GM19452 (cell line): ENCODE data around the gene ATP8B4.

Experiments
- ATAC-seq: cut with Tn5 transposase; IDR thresholded peaks from one replicate; pipeline ENCODE4 v1.9.1; 2021; ENCODE audit not compliant: unreplicated experiment

Gene ATP8B4

DNA sequence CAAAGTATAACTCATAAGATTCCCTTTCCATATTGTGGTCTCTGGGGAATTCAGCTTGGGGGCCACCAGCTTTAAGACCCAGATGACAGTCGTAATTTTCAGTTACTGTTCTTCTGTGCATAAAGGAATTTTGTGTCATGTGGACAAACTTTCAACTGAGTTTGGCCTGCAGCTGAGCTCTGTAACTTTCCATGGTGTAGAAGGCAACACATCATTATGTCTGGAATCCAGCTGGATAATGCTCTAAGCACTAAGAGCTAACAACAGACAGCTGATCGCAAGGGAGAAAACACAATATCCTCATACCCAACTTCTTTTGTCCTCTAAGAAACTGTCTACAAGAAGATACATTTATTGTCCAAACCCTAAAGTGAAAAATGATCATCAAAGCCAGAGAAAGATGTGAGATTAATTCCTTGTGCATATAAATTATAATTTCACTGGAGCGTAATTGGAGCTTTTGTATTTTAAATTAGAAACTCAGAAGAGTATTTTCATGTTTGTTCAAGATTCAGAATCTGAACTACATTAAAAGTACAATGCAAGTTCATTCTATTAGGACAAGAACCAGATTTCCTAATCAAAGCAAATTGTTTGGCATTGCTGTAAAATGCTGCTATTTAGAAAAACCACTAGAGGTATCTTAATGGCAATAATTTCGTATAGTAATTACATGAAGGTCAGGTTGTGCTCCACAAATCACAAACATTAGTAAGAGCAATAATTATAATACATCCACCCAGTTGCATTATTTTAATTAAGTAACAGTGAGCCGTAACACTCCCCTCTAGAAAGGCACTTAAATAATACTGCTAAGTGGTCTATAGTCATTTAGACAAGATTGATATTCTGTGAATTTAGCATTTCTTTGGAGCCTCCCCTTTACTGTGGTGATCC is 218.8 kb downstream of the ATP8B4 start:
- no peak for ATAC-seq

DNA sequence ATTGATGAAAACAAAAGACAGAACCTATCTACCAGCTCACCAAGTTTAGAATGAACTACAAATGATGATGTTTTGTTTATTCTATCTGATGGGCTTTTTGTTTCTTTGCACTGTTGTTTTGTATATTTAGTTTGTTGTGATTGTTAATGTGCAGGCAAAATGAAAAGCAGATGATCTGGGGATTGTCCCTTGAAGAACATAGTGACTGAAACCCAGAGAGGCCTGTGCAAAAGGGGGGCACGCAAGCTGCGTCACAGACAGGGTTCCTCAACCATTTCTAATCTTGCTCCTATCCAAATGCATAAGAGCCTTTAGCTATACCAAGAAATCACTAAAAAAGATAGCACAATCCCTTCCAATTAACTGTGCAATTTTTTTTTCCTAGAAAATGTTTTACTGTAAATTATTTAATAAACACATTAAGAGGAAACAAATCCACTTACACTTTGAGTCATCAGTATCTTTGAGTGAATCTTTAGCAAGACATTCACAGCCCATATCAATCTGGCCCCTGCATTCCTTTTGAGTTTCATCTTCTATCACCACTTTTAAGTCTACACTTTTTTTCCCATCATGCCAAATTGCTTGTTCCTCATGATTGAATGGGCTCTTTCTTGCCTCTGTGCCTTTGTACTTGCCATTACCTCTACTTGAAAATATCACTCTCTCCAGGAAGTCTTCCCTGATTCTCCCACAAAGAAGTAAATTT is 220.3 kb downstream of the ATP8B4 start:
- no peak for ATAC-seq

DNA sequence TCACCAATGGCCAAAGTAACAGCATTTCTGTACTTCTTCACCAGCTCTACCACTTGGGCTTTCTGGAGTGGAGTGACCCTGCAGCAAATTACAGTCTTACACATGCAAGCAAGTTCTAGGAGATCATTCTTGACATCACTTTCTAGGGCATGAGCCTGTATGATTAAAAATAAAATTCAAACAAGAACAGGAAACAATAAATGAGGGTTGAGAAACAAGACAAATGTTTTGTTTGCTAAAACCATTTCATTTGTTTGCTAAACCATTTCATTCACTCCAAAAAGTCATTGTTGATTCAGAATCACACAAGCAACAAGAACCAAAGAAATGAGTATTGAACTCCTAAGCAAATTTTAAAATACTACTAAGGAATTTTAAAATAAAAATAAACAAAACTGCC is 220.9 kb downstream of the ATP8B4 start:
- ATAC-seq, result no peak

DNA sequence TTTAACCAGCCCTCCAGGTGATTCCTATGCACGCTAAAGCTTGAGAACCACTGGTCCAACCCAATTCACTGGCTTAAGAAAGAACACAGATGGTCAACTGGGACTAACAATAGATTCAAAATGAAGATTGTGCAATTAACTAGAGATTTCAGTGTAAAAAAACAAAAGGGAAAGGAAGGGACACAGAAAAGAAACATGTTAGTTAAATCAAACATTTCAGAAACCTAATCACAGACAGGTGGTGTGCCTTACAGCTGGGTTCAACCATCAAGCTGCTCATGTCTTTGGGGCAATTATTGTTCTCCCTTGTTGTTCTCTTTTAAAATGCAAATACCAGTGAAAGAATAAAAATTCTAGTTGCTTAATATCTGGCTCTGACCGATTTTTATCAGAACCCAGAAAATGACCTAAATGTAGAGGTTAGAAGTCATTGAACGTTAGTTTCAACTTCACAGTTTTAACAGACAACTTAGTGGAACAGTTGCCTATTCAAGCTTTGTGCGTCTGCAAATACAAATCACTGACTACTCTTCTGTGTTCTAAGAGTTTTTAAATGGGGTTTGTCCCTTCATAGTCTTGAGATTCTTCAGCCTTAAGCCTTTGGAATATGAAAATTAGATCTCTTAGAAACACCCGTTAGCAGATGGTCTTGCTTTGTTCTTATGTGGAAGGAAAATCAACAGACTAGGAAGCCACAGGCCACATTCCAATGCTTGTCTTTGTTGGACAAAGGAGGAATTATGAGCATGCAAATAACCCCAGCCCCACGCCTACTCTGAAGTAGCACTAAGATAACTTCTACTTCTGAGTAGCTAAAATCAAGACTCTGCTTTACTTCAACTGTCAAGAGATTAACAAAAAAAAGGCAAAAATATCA is 223.4 kb downstream of the ATP8B4 start:
- no peak for ATAC-seq

DNA sequence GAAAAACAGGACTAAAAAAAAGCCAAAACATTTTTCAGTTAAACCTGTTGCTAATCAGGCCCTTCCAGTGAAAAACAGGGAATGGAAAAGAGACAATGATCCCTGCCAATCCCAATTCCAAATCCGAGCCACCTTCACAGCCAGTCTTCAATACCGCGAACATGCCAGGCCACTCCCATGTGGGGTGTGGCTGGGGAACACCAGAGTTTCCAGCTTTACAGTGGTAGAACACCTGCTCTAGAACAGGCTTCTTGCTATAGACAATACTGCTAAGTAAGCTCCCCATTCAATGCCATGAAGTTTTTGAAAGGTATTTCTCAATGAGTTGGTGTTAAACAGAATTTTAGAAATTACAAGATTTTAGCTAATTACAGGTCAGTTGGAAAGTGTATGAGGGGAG is 228.3 kb downstream of the ATP8B4 start:
- ATAC-seq, result no peak

DNA sequence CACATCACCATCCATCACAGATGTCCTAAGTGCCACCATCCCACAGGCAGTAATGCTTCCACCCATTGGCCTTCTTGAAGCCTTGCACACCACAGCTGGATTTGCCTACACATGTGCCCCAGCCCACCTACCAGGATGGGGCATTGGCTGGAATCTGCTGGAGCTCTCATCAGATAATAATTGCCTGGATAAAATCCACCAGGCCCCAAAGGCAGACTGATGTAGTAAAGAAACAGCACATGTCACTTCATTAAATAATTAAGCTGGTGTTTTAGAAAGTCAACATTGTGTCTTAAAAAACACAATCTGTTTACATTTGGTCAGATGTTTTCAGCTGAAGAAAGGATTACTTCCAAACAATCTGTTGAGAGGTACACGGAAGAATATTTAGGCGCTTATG is 229.5 kb downstream of the ATP8B4 start:
- no peak for ATAC-seq

DNA sequence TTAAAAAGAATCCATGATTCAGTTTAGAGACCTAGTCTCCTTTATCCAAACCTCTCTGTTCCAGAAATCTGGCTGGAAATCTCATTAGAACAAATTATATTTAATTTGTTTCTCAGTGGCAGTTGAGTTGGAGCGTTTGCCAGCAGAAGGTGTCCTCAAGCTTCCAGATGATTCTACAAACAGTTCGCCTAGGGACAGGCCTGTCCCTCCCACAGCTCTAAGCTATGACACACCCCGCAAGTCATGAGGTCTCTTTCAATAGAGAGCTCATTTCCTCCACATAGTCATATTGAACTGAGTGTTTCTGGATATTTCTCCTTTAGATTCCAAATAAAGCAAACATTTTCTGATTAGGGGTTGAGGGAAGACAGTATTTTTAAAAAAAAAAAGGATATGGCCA is 230.3 kb downstream of the ATP8B4 start:
- ATAC-seq, result no peak

DNA sequence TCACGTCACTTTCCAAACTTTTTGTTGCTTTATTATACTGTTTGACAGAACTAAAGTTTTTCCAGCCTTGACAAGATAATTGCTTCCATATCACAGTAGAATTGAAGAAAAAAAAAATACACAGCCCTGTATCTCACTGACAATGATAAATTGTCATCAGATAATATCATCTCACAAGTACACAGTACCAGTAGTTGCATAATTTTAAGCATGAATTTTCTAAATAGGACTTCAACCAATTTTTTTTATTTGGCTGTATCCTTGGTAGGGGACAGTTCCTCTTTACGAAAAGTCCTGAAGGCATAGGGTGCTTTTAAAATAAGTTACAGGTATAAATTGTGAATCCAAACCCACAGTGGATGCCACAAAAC is 230.7 kb downstream of the ATP8B4 start:
- ATAC-seq, result no peak

DNA sequence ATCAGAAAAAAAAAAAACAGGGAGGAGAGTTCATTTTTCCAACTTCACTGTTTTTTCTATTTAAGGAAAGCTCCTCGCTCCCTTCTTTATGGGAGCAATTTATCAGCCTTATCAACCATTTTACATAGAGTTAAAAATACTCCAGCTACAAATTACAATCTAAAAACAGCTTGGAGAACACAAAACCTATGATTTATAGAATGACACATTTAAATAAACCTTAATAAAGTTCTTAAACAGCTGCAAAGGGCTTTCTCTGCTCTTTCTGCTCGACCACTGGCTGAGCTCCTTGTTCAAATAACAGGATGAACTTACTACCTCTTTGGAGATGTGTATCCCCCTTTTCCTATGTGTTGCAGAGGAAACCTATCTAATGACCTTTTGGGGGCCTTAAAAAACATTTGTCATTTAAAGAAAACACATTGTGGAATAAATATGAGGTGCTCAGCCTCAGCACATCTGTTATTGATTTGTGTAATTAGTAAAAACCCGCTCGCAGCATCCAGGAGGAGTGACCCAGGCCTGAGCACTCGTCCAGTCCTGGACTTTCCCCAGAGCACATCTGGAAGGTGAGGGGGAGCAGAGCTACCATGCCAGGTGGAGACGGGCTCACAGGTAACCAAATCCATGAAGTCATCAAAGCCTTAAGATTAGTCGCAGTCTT is 231.2 kb downstream of the ATP8B4 start:
- ATAC-seq, result no peak

DNA sequence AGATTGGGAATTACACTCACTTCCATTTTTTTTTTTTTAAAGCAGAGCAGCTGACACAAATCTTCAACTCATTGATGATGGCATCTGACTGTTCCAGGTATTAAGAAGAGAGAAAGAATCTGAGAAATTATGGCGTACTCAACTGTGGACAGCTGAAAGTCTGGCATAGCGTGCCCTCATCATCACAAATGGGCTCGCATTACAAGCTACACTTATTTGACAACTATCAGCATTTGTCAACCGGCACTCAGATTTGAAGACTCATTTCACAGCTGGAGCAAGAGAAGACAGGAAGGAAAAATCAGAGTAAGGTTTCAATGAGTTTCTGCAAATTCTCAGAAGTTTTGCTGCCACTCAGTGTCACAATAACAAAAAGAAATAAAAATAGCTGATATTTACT is 235.9 kb downstream of the ATP8B4 start:
- no peak for ATAC-seq

DNA sequence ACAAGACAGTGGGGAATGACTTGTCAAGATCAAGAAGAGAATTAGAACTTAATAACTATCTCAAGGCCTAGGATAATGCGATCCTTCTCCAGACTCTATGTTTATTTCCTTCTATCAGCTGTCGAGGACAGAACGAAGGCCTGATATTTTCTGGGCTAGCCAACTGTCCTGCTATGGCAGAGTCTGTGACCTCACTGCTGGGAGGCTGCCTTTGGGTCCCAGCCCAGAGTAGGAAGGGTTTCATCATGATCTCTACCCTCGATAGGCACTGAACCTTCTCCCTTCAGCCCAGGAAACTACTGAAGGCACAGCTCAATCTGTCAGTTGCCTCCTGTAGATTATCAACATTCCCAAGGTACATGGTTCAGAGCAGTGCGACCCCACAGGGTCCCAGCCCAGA is 237.2 kb downstream of the ATP8B4 start:
- no peak for ATAC-seq

DNA sequence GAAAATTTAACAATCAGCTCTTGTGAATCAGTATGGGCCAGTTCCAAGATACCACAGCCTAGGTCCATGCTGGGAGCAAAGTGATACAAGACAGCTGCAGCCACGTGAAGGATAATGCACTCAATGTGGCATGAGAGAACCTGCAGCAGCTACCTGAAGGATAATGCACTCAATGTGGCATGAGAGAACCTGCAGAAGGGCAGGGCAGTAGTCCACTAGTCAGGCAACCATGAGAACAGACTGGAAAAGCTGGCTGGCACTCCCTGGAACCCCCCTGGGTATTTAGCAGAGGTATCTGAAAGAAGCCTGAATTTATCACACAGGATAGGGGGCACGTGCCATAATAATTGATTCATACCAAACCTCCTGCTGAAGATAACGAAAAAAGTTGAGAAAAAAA is 237.6 kb downstream of the ATP8B4 start:
- no peak for ATAC-seq

DNA sequence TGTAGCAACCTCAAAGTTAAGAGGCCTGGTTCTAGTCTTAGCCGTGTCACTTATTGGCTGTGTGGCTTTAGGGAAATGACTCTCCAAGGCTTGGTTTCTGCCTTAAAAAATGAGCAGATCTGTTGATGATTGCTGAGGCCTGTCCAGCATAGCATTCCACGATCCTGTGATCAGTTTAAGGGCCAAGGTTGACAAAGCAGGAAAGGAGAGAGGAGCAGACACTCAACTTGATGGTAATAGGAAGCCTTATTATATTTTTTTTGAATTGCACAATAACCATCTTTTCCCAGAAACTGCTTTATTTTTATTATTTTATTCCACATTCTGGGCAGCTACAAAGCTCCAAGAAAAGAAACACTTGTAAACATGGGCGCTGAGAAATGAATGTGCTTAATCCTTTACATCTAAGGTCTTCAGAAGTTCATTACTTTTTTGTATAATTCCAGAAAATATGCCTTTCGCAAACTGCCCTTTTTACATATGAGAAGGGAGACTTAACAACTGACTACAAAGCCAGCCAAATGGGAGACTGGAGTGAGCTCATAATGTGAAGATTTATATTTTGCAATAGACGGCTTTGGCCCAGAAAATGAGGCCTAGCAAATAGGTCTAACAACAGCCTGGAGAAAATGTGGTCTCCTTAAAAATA is 241.0 kb downstream of the ATP8B4 start:
- no peak for ATAC-seq

DNA sequence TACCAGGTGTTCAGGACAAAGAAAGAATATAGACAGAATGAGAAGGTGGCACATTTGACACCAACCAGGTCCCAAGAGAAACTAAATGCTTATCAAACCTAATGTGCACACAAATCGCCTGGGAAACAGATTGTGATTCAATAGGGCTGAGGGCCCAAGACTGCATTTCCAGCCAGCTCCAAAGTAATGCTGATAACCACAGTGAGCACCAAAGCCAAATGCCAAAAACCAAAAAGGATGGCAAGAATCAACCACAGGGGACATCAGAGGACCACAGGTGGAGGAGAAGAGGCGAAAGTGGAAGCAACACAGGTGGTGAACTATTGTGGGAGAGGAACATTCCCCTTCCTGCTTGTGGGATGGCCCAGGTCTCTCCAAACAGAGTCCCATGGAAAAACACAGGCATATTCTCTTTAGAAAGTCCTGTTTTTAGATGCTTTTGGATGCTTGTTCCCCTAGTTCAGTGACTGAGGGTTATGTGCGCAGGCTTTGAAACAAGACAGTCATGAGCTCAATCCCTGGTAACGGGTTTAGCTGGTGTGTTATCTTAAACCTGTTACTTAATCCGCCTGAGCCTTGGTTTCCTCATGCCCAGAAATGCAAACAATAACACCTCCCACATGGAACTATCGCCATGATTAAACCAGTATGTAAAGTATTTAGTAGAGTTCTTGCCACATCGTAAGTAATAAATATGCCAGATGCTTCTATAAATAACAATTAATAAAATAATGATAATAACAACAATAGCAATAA is 241.7 kb downstream of the ATP8B4 start:
- ATAC-seq, result no peak

DNA sequence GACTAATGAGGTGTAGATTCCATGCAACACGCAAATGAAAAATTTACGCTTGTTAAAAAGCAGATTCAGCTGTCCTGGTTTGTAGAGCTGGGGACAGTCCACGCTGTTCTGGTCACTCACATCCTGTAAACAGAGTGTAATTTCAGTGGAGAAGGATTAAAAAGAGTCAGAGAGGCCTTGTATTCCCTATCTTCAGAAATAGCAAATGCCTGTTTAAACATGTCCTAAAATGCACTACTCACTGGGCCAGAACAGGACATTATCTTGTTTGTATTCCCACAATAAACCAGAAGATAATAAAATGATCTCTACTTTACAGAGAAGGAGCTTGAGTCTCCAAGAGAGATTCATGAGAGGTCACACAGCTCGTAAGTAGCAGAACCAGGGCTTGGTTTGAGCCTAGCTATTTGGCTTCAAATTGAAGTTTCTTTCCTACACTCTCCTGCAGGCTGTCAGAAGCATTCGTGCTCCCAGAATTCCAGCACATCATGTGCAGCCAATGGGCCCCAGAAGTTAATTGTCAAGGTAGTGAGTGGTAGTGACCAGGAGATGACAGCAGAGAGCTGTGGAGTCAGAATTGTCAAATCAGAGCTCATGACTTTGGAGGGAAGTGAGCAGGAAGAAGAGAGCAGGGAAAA is 242.5 kb downstream of the ATP8B4 start:
- no peak for ATAC-seq

DNA sequence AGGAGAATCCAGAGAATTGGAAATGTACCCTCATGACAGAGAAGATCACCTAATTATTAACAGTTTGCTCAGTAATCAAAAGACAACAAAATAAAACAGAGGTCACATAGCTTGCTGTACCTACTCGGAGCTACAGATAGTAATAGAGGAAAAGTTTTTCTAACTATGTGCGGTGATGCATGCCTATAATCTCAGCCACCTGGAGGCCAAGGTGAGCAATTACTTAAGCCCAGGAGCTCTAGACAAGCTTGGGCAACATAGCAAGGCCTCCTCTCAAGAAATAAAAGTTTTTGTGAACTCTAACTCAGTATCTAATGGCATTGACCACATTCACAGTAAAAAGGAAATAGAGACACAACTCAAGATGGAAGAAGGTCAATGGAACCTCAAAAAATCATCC is 243.6 kb downstream of the ATP8B4 start:
- no peak for ATAC-seq

DNA sequence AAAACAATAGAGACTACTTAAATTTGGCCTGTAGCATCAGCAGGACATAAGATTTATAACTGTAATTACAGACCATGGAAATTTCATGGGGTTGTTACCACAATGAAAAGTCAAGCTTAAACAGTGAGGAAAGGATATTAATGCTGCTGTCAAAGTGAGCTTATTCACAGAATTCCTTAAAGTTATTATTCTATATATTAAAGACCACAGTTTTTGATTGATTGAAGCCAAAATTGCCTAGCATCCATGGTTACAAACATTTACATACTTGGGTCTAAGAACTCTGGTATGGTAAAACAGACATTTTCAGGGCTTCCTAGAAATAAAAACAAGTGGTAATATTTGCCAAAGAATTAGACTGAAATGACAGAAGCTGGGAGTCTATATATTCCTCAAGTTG is 248.6 kb downstream of the ATP8B4 start:
- ATAC-seq, result no peak

DNA sequence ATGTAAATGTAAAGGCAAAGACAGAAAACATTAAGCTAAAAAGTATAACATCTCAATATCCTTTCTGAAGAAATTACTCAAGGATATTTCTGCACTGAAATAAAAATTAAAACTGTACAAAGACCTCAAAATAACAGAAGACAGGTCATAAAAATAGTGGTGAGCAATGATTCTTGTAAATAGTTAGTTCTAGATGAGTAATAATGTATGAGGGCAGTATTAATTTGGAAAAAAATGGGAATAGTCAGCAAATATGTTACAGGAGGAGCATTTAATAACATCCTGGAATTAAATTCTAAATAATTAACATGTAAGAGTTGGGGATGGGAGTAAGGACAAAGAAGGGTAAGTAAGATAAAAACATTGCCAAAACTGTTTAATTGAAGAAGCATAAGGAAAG is 250.7 kb downstream of the ATP8B4 start:
- no peak for ATAC-seq
